Eye (tissue), 1 donor: ENCODE results near the gene AMBP.

ENCODE experiments used
- DNase-seq: peaks from one replicate; pipeline ENCODE4 v3.0.0-alpha.2; 2015

AMBP gene

GRCh38 chr9:114112778-114113584, 34.9 kb upstream of the AMBP start:
- DNase-seq = no peak

- DNase-seq = no peak
These were observed 34.2 kb upstream of the AMBP start for GRCh38 chr9:114112325-114112724.

- DNase-seq = no peak
These were observed 32.1 kb upstream of the AMBP start for GRCh38 chr9:114110180-114110579.

GRCh38 chr9:114109124-114109523, 31.0 kb upstream of the AMBP start:
- no peak for DNase-seq

GRCh38 chr9:114108016-114108833, 30.1 kb upstream of the AMBP start:
- DNase-seq = peak; percentile 93

- DNase-seq = no peak
These were observed 29.3 kb upstream of the AMBP start for GRCh38 chr9:114107286-114108001.

- DNase-seq = no peak
These were observed 27.1 kb upstream of the AMBP start for GRCh38 chr9:114105236-114105635.

GRCh38 chr9:114102484-114102883, 24.4 kb upstream of the AMBP start:
- no peak for DNase-seq

GRCh38 chr9:114100536-114100935, 22.4 kb upstream of the AMBP start:
- DNase-seq = no peak

GRCh38 chr9:114099669-114100270, 21.7 kb upstream of the AMBP start:
- no peak for DNase-seq

GRCh38 chr9:114098936-114099668, 21.0 kb upstream of the AMBP start, which contains the start of gene KIF12:
TSS of gene KIF12 (minus strand) at chr9:114099292. CDS start at chr9:114099276, 16 bp downstream.
- peak; percentile 95 for DNase-seq

- peak; percentile 70 for DNase-seq
These were observed 20.2 kb upstream of the AMBP start for GRCh38 chr9:114098021-114098935.

- peak; percentile 46 for DNase-seq
These were observed 19.5 kb upstream of the AMBP start for GRCh38 chr9:114097613-114098020.

GRCh38 chr9:114096866-114097612, 18.9 kb upstream of the AMBP start:
- DNase-seq = no peak

GRCh38 chr9:114096041-114096511, 18.0 kb upstream of the AMBP start:
- DNase-seq = no peak

- DNase-seq = no peak
These were observed 16.9 kb upstream of the AMBP start for GRCh38 chr9:114094971-114095370.

GRCh38 chr9:114093761-114094505, 15.8 kb upstream of the AMBP start:
- DNase-seq = no peak

- no peak for DNase-seq
These were observed 15.0 kb upstream of the AMBP start for GRCh38 chr9:114093031-114093471.

- DNase-seq = no peak
These were observed 14.2 kb upstream of the AMBP start for GRCh38 chr9:114092336-114092735.
